SK-MEL-5 (cell line): ENCODE data around the gene SNTG2. TPM values are rescaled to one million over a fixed set of nuclear protein-coding genes. Genes with fewer than 3 reads are reported as not detected.

Experiments
- DNase-seq: peaks from one replicate; pipeline ENCODE4 v3.0.0-alpha.2; 2016; ENCODE audit warnings: low read depth, low spot score
- in situ Hi-C: cut with HindIII; loops from 2 replicates; pipeline ENCODE4 v1.10.0; 2016; ENCODE audit warnings: low sequenced_read_pairs, high pct_unique_total_duplicates, low pct_unique_long_range_greater_than_20kb
- total RNA-seq: library from RNA; depleted of rRNA; stranded (reverse); fragments of >200 nt; shearing (Covaris generic); gene quantifications from 2 replicates; pipeline ENCODE4 v1.2.3, GENCODE V29; 2014

The SNTG2 gene
- total RNA-seq, 1 experiment from 2014 or later = not detected

DNA sequence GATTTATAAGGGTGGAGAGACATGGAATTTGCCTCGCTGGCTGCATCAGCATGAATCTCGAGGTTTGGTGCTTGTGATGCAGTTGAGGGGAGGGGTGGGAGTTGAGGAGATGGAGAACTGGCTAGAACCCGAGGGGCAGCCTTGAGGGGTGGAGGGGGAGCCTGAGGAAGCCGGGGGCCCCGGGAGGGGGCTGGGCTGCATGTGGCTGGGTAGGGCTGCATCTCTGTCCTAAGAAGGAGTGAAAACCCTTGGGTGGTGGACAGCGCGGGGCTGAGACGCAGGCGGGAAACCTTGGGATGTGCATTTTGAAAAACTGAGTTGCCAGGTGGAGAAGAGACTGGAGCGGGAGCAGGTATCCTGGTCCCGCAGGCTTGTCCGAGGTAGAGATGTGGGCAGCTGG is 64.2 kb downstream of the SNTG2 start:
- no peak for DNase-seq
- in situ Hi-C loops = no loop called here

DNA sequence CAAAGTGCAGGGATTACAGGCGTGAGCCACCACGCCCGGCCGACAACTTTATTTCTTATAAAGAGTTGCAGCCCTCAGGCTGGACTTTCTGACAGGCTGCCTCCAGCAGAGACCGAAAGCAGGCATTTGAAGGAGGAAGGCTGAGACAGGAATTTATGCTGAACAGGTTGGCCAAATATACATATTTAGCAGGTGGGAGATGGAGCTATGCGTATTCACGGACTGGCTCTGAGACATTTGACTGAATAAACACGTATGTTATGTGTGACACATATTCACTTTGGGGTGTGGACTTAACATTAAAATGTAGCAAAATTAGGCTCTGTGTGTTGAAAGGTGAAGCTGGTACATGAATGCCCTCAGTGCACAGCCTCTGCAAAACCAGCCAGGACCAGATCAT is 65.9 kb downstream of the SNTG2 start:
- no peak for DNase-seq
- in situ Hi-C loops = no loop called here

- in situ Hi-C loops = no loop called here
- DNase-seq = no peak
Observed at GRCh38 chr2:1017827-1018226, 67.2 kb downstream of the SNTG2 start.

DNA sequence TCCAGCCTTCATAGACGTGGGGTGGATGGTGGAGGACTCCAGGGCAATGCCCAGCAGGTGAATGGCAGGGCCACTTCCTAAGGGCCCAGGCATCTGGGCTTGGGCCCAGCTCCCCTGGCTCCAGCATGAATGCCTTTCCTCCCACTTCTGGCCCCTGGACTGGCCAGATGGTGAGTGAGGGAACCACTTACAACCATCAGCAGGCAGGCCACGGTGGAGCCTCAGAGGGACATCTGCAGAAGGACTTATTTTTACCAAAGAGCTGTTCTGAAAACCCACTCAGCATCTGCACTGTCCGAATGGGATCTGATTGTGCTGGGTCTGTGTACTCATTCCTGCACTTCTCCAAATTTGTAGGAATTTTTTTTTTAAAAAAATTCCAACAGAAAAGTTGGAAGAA is 69.6 kb downstream of the SNTG2 start:
- in situ Hi-C loops = no loop called here
- no peak for DNase-seq

- no peak for DNase-seq
- in situ Hi-C loops = no loop called here
Observed at GRCh38 chr2:1022178-1022577, 71.5 kb downstream of the SNTG2 start.

DNA sequence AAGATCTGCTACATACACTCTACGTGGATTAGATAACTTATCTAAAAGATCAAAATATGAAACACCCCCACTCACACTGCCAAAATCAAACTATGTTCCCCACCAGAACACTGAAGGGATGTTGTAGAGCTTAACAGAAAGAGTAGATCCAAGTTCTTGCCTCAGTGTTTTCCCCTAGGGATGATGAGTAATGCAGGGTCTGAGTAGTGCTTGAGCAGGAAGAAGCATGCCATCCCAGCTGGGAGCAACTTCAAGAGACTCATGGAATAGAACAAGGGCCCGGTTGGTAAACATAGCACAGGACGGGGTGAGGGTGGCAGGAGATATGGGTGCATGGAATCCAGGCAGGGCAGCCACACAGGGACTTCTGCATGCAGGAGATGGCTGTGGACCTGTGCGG is 74.3 kb downstream of the SNTG2 start:
- in situ Hi-C loops = no loop called here
- no peak for DNase-seq

GRCh38 chr2:1026141-1026540 is 75.5 kb downstream of the SNTG2 start:
- no peak for DNase-seq
- in situ Hi-C loops = no loop called here

DNA sequence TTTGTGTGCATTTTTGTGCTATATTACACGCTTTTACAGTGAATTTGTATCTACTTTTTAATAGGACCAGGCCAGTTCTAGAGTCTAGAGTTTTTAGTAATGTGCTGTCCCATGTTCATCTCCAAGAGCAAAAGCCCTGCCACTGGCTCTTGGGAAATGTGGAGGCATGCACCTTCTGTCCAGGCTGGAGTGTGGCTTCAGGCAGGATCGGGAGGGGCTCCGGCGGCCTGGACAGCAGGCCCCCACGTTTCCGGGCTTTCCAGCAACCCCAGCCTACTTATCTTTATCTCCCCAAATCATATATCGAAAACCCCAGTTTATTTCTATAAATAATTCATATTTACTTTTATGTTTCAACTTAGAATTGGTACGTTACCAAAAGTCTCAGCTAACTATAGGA is 78.2 kb downstream of the SNTG2 start:
- no peak for DNase-seq
- in situ Hi-C loops = no loop called here

DNA sequence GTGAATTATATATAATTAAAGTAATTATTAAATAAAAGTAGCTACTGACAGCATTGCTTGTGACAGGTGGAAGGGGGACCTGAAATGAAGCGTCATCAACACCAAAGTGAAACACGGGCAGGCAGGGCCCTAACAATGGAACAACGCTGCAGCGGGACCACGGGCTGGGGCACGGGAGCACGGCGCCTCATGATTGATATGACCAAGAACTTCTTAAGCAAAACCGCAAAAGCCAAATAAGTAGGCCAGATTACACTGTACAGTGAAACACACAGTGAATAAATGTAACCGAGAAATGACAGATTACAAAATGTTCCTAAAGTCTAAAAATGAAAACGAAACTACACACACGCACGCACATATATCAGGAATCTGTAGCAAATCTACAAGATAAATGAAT is 81.4 kb downstream of the SNTG2 start:
- DNase-seq = no peak
- in situ Hi-C loops = no loop called here

DNA sequence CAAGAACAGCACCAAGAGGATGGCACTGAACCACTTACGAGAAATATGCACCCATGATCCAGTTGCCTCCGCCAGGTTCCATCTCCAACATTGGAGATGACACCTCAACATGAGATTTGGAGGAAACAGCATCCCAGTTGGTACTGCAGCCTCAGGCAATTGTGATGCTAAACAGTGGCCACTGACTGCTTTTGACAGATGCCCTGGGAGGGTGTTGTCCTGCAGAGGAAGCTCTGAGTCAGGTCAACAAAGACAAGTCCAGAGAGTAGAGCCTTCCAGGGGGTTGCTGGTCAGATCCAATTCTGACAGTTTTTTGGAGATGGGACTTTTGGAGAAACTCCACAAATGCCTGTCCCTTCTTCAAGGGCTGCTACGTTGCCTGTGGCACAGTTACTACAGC is 82.4 kb downstream of the SNTG2 start:
- in situ Hi-C loops = no loop called here

GRCh38 chr2:1037066-1037465 is 86.4 kb downstream of the SNTG2 start:
- in situ Hi-C loops = no loop called here
- DNase-seq = no peak

More for the DNA sequence above, 82.4 kb downstream of the SNTG2 start:
- DNase-seq = no peak

GRCh38 chr2:1039549-1039948 is 88.9 kb downstream of the SNTG2 start:
- in situ Hi-C loops = no loop called here

GRCh38 chr2:1041012-1041805 is 90.6 kb downstream of the SNTG2 start:
- in situ Hi-C loops = no loop called here
- no peak for DNase-seq

More at GRCh38 chr2:1039549-1039948, 88.9 kb downstream of the SNTG2 start:
- DNase-seq = no peak

GRCh38 chr2:1045109-1045508 is 94.5 kb downstream of the SNTG2 start:
- DNase-seq = no peak
- in situ Hi-C loops = no loop called here

GRCh38 chr2:1046067-1046466 is 95.4 kb downstream of the SNTG2 start:
- in situ Hi-C loops = no loop called here
- no peak for DNase-seq

DNA sequence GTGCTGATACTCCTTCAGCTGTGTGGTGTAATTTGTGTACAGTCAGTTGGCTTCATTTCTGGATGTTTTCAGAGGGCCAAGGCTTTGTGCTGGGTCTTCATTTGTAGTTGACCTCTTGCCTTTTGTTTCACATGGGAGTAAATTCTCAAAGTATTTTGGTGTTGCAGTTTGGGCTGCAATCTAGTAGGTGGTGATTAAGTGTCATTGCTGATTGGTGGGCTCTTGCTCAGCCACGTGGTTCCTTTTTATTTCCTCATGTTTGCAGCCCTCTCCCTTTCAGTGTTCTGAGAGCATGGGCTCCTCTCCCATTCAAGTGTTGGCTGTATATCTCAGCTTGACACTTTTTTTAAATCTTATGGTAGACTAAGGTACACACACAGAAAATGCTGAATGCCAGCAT is 96.8 kb downstream of the SNTG2 start:
- in situ Hi-C loops = no loop called here
- peak; percentile 60 for DNase-seq

- in situ Hi-C loops = no loop called here
- DNase-seq = no peak
Observed at GRCh38 chr2:1049691-1050090, 99.0 kb downstream of the SNTG2 start.

- peak; percentile 51 for DNase-seq
- in situ Hi-C loops = no loop called here
Observed at GRCh38 chr2:1051075-1051474, 100.4 kb downstream of the SNTG2 start.

GRCh38 chr2:1052771-1053191 is 102.1 kb downstream of the SNTG2 start:
- DNase-seq = no peak
- in situ Hi-C loops = no loop called here

- in situ Hi-C loops = no loop called here
- DNase-seq = no peak
Observed at GRCh38 chr2:1053786-1054185, 103.1 kb downstream of the SNTG2 start.
